HEK293 (cell line): ENCODE results near the gene LPIN2.

ENCODE experiments used
- CTCF ChIP-seq: fragments of 450-650 bp; formaldehyde crosslinking; IDR thresholded peaks from 2 replicates; pipeline ENCODE4 v1.5.1; 2016; ENCODE audit warnings: missing biosample characterization, missing genetic modification characterization
- PBX3 ChIP-seq: sonication (generic); formaldehyde crosslinking; IDR thresholded peaks from 2 replicates; pipeline ENCODE4 v1.8.1; 2022; ENCODE audit warnings: mild to moderate bottlenecking, moderate library complexity, missing genetic modification reagents
- REST ChIP-seq: fragments of 450-650 bp; formaldehyde crosslinking; IDR thresholded peaks from 2 replicates; pipeline ENCODE4 v1.5.1; 2016; ENCODE audit warnings: missing biosample characterization, missing genetic modification characterization
- ZBTB1 ChIP-seq: fragments of 450-650 bp; formaldehyde crosslinking; IDR thresholded peaks from 2 replicates; pipeline ENCODE4 v1.5.1; 2016; ENCODE audit warnings: missing biosample characterization, missing genetic modification characterization
- ZIC2 ChIP-seq: fragments of 450-650 bp; formaldehyde crosslinking; IDR thresholded peaks from 2 replicates; pipeline ENCODE4 v1.5.1; 2016; ENCODE audit warnings: missing biosample characterization, missing genetic modification characterization
- ZNF239 ChIP-seq: fragments of 450-650 bp; formaldehyde crosslinking; IDR thresholded peaks from 2 replicates; pipeline ENCODE4 v1.5.1; 2016; ENCODE audit warnings: missing biosample characterization, missing genetic modification characterization
- ZNF324 ChIP-seq: fragments of 450-650 bp; formaldehyde crosslinking; IDR thresholded peaks from 2 replicates; pipeline ENCODE4 v1.5.1; 2016; ENCODE audit warnings: missing biosample characterization, missing genetic modification characterization
- ZNF362 ChIP-seq: fragments of 450-650 bp; formaldehyde crosslinking; IDR thresholded peaks from 2 replicates; pipeline ENCODE4 v1.5.1; 2016; ENCODE audit warnings: missing biosample characterization, missing genetic modification characterization
- ZNF623 ChIP-seq: fragments of 450-650 bp; formaldehyde crosslinking; IDR thresholded peaks from 2 replicates; pipeline ENCODE4 v1.5.1; 2016; ENCODE audit warnings: missing biosample characterization, missing genetic modification characterization
- ZNF830 ChIP-seq: fragments of 450-650 bp; IDR thresholded peaks from 2 replicates; pipeline ENCODE4 v1.5.0; 2018; ENCODE audit warnings: missing biosample characterization, missing genetic modification characterization, low read depth, mild to moderate bottlenecking, moderate library complexity

GRCh38 chr18:3052411-3052758 lies 39.4 kb upstream of the LPIN2 start:
- no peak for TF ChIP-seq CTCF (tag by site-specific recombination)
- TF ChIP-seq ZNF239 (tag by site-specific recombination) = no peak
- TF ChIP-seq ZNF830 (tag by site-specific recombination) = no peak
- no peak for TF ChIP-seq ZBTB1 (tag by site-specific recombination)
- no peak for TF ChIP-seq ZNF623 (tag by site-specific recombination)
- TF ChIP-seq ZNF324 (tag by site-specific recombination) = no peak
- TF ChIP-seq ZIC2 = no peak
- TF ChIP-seq REST (tag by site-specific recombination) = no peak
- no peak for TF ChIP-seq ZNF362 (tag by site-specific recombination)
- TF ChIP-seq PBX3 (CRISPR knock-in tag) = no peak
